Motor neuron (in vitro differentiated cells): Measurements from ENCODE around the gene RAP1A. TPM values are rescaled to one million over a fixed set of nuclear protein-coding genes. Genes with fewer than 3 reads are reported as not detected.
A peak's percentile ranks its signal among the peaks of the same experiment; 100 is the strongest.

Source experiments
- ATAC-seq, 8 experiments: fragments of 200-7000 bp; cut with Tn5 transposase; replicated peaks in 6 of 8; 2 replicates each; pipeline ENCODE4 v1.8.0; 2021; ENCODE audit warnings: mild to moderate bottlenecking in 8 of 8, moderate library complexity in 8 of 8
- H3K27ac ChIP-seq, 2 donors: fragments of 250-450 bp; sonication (Bioruptor Pico); 2 replicates each; pipeline ENCODE4 v1.9.0; 2021; ENCODE audit warnings: antibody characterized with exemption in 2 of 2, mild to moderate bottlenecking in 2 of 2, moderate library complexity in 1 of 2
- H3K4me1 ChIP-seq, 2 donors: fragments of 250-450 bp; sonication (Bioruptor Pico); replicated peaks in 1 of 2; 2 replicates each; pipeline ENCODE4 v1.6.1; 2021; ENCODE audit warnings: antibody characterized with exemption in 2 of 2, mild to moderate bottlenecking in 2 of 2, moderate library complexity in 1 of 2
- H3K4me3 ChIP-seq, 5 donors: fragments of 250-450 bp; sonication (Bioruptor Pico); 2 replicates each; pipeline ENCODE4 v1.9.0; 2021; ENCODE audit warnings: antibody characterized with exemption in 5 of 5, mild to moderate bottlenecking in 5 of 5, moderate library complexity in 4 of 5
- WGBS, 10 experiments: fragments of 450-650 bp; shearing (Covaris generic); methylation state at CpG; one replicate each; pipeline ENCODE4 v1.0.0; 2022; 5-methylcytosine and 5-hydroxymethylcytosine counted together
- in situ Hi-C, 9 experiments: fragments of 400-800 bp; cut with MboI; loops; one replicate each; pipeline ENCODE4 v1.15.0; 2021; ENCODE audit warnings: low sequenced_read_pairs in 9 of 9, low pct_unique_long_range_greater_than_20kb in 2 of 9; ENCODE audit not compliant: unreplicated experiment in 9 of 9
- total RNA-seq, 8 experiments: library from RNA; unstranded; fragments of 300-600 nt; gene quantifications; 2 replicates each; pipeline versions ENCODE4 v1.2.3 to v1.2.4, GENCODE V29; 2022

The RAP1A gene
- total RNA-seq, 8 experiments from 2014 or later, result 15.2 to 42.6 (median 26.3) TPM

GRCh38 chr1:111733992-111734341 lies 114.4 kb downstream of the RAP1A start:
- WGBS, 10 experiments, result 90 to 100% (median 95%) methylated on average over 1 to 5 of the region's 5 CpGs; no CpG with 5 or more reads in 1 of the 10 experiments
- in situ Hi-C loops, result loop anchor here in 2 of 9 experiments (25.0 kb wide), 2 partner anchors 222 to 247 kb away; partner anchors contain the start of genes ADORA3 (in 1 of the 2) and TMIGD3 (in 1 of the 2)
- no peak for ATAC-seq
- Histone ChIP-seq H3K4me3 (no peak overlapping the region), H3K4me1 (peaks cover 32 to 47% of the 10 kb centered on the region in 2 donors), H3K27ac (peak overlapping the region in 1 of 2 donors; percentile 38)

GRCh38 chr1:111734426-111734825 lies 114.8 kb downstream of the RAP1A start:
- Histone ChIP-seq H3K4me3 (no peak overlapping the region), H3K27ac (no peak overlapping the region), H3K4me1 (peaks cover 32 to 47% of the 10 kb centered on the region in 2 donors)
- in situ Hi-C loops, result loop anchor here in 2 of 9 experiments (25.0 kb wide), 2 partner anchors 222 to 247 kb away; partner anchors contain the start of genes ADORA3 (in 1 of the 2) and TMIGD3 (in 1 of the 2)
- WGBS, 10 experiments, result 79 to 100% (median 91%) methylated on average over 1 to 3 of the region's 3 CpGs
- ATAC-seq, result no peak

- Histone ChIP-seq H3K4me3 (no peak overlapping the region), H3K4me1 (peaks cover 32 to 45% of the 10 kb centered on the region in 2 donors), H3K27ac (no peak overlapping the region)
- no peak for ATAC-seq
- in situ Hi-C loops, result loop anchor here in 2 of 9 experiments (25.0 kb wide), 2 partner anchors 223 to 248 kb away; partner anchors contain the start of genes ADORA3 (in 1 of the 2) and TMIGD3 (in 1 of the 2)
- WGBS, 10 experiments, result 48 to 95% (median 80%) methylated on average over 1 to 3 of the region's 3 CpGs; no CpG with 5 or more reads in 1 of the 10 experiments
Observed at GRCh38 chr1:111734856-111735255, 115.3 kb downstream of the RAP1A start.

GRCh38 chr1:111735321-111735720 lies 115.7 kb downstream of the RAP1A start:
- peaks cover 32 to 42% of the 10 kb centered on the region in 2 donors for H3K4me1 ChIP-seq
- H3K27ac ChIP-seq, result no peak overlapping the region
- WGBS, 10 experiments, result 77 to 100% (median 92%) methylated on average over 1 to 4 of the region's 4 CpGs; no CpG with 5 or more reads in 2 of the 10 experiments
- H3K4me3 ChIP-seq, result no peak overlapping the region
- ATAC-seq, result no peak
- in situ Hi-C loops, result loop anchor here in 2 of 9 experiments (25.0 kb wide), 2 partner anchors 223 to 248 kb away; partner anchors contain the start of genes ADORA3 (in 1 of the 2) and TMIGD3 (in 1 of the 2)

- Histone ChIP-seq H3K27ac (no peak overlapping the region), H3K4me3 (no peak overlapping the region), H3K4me1 (peaks cover 33 to 42% of the 10 kb centered on the region in 2 donors)
- WGBS, 10 experiments, result 0 to 100% (median 19%) methylated on average over 1 to 8 of the region's 8 CpGs; no CpG with 5 or more reads in 1 of the 10 experiments
- in situ Hi-C loops, result loop anchor here in 2 of 9 experiments (25.0 kb wide), 2 partner anchors 224 to 249 kb away; partner anchors contain the start of genes ADORA3 (in 1 of the 2) and TMIGD3 (in 1 of the 2)
- no peak for ATAC-seq
Observed at GRCh38 chr1:111735858-111736544, 116.4 kb downstream of the RAP1A start.

- no peak for ATAC-seq
- Histone ChIP-seq H3K4me1 (peaks cover 38 to 42% of the 10 kb centered on the region in 2 donors), H3K27ac (no peak overlapping the region), H3K4me3 (no peak overlapping the region)
- 43 to 100% (median 60%) methylated on average over 1 to 2 of the region's 4 CpGs; no CpG with 5 or more reads in 3 of the 10 experiments for WGBS, 10 experiments
- in situ Hi-C loops, result loop anchor here in 2 of 9 experiments (25.0 kb wide), 2 partner anchors 224 to 249 kb away; partner anchors contain the start of genes ADORA3 (in 1 of the 2) and TMIGD3 (in 1 of the 2)
Observed at GRCh38 chr1:111736548-111737215, 117.1 kb downstream of the RAP1A start.

GRCh38 chr1:111737216-111738132 lies 117.9 kb downstream of the RAP1A start:
- in situ Hi-C loops, result loop anchor here in 2 of 9 experiments (25.0 kb wide), 2 partner anchors 225 to 250 kb away; partner anchors contain the start of genes ADORA3 (in 1 of the 2) and TMIGD3 (in 1 of the 2)
- Histone ChIP-seq H3K4me3 (peak overlapping the region; percentile 46 to 53 (median 46)), H3K27ac (no peak overlapping the region), H3K4me1 (peaks cover 38 to 42% of the 10 kb centered on the region in 2 donors)
- no peak for ATAC-seq
- WGBS, 10 experiments, result 22 to 80% (median 37%) methylated on average over 4 to 7 of the region's 8 CpGs; no CpG with 5 or more reads in 3 of the 10 experiments

GRCh38 chr1:111738133-111738435 lies 118.5 kb downstream of the RAP1A start:
- no peak for ATAC-seq
- in situ Hi-C loops, result loop anchor here in 2 of 9 experiments (25.0 kb wide), 2 partner anchors 226 to 251 kb away; partner anchors contain the start of genes ADORA3 (in 1 of the 2) and TMIGD3 (in 1 of the 2)
- Histone ChIP-seq H3K4me3 (peak overlapping the region; percentile 46 to 53 (median 46)), H3K4me1 (peaks cover 37 to 38% of the 10 kb centered on the region in 2 donors), H3K27ac (no peak overlapping the region)
- WGBS, 10 experiments, result 5 to 67% (median 16%) methylated on average over 1 to 8 of the region's 9 CpGs; no CpG with 5 or more reads in 2 of the 10 experiments

- peaks cover 32 to 33% of the 10 kb centered on the region in 2 donors for H3K4me1 ChIP-seq
- peak overlapping the region; percentile 46 to 53 (median 46) for H3K4me3 ChIP-seq
- in situ Hi-C loops, result loop anchor here in 2 of 9 experiments (25.0 kb wide), 2 partner anchors 226 to 251 kb away; partner anchors contain the start of genes ADORA3 (in 1 of the 2) and TMIGD3 (in 1 of the 2)
- H3K27ac ChIP-seq, result peak overlapping the region; percentile 21 to 78
- WGBS, 10 experiments, result 0 to 1% (median 0%) methylated on average over 1 to 27 of the region's 61 CpGs; no CpG with 5 or more reads in 4 of the 10 experiments
- ATAC-seq, result peak; percentile 15 to 67 (median 28)
Observed at GRCh38 chr1:111738436-111739193, 119.0 kb downstream of the RAP1A start.

GRCh38 chr1:111739194-111739924 lies 119.8 kb downstream of the RAP1A start, which contains the start of gene INKA2:
Gene INKA2, minus strand, starts transcription at chr1:111739395. Its CDS starts 153 bp downstream, at chr1:111739242.
- Histone ChIP-seq H3K4me1 (peaks cover 27 to 29% of the 10 kb centered on the region in 2 donors), H3K4me3 (peak within 1 kb of the TSS; percentile 46 to 53 (median 46)), H3K27ac (peak within 1 kb of the TSS; percentile 78 to 84)
- peak; percentile 75 to 91 (median 87) for ATAC-seq
- WGBS, 10 experiments, result 0 to 1% (median 0%) methylated on average over 1 to 38 of the region's 59 CpGs; no CpG with 5 or more reads in 3 of the 10 experiments
- in situ Hi-C loops, result loop anchor here in 2 of 9 experiments (25.0 kb wide), 2 partner anchors 227 to 252 kb away; partner anchors contain the start of genes ADORA3 (in 1 of the 2) and TMIGD3 (in 1 of the 2)
